Measurements from ENCODE around the gene ATAD3C.

ATAD3C gene

DNA sequence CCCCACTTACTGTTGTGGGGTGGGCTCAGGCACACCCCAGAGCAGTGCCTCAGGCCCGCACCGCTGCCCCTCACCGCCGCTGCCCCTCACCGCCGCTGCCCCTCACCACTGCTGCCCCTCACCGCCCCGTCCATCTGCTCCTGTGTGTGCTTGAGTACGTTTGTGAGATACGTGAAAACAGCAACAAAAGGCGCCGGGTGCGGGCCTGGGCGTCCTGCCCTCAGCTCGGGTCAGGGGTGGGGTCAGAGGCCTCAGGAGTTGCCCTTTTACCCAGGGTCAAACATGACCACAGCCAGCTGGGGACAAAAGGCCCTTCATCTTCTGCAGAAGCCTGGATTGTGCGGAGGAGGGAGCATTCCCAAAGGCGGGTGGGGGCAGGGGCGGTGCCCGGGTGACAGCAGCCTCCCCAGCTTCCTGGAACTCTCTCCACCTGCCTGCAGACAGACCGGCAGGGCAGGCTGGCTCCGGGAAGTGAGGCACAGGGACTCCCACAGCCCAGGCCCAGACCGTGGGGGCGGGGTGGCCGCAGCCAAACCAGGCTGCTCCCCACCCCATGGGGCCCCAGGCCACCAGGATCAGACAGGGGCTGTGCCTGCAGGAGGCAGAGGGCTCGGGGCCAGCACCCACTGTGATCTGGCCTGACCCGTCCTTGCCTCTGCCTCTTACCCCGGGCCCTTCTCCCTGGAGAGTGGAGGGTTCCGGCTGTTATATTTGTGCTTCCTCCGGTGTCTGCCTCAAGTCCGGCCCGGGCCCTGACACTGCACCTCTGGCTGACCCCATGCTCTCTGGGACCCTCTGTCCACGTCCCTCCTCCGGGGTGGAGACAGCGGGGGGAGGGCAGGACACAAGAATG, 16.3 kb upstream of the ATAD3C start (continued):
- TF ChIP-seq ZNF596 (tag by site-specific recombination; IDR thresholded peaks at IDR 0.05) (no peak), ZNF140 (tag by site-specific recombination; IDR thresholded peaks at IDR 0.05) (no peak), SP7 (tag by site-specific recombination; IDR thresholded peaks at IDR 0.05) (peak; percentile 24; the same call in 1 of the 2 replicates), ZFP3 (tag by site-specific recombination; IDR thresholded peaks at IDR 0.05; ENCODE audit: low read depth) (no peak), ZNF76 (tag by site-specific recombination; IDR thresholded peaks at IDR 0.05; ENCODE audit: borderline replicate concordance, low read depth) (no peak), ZNF629 (tag by site-specific recombination; IDR thresholded peaks at IDR 0.05) (no peak), ZBTB17 (tag by site-specific recombination; IDR thresholded peaks at IDR 0.05) (no peak), ZIC2 (tag by site-specific recombination; IDR thresholded peaks at IDR 0.05) (peak; percentile 89), ZFHX2 (tag by site-specific recombination; conservative IDR thresholded peaks at IDR 0.05) (peak; percentile 80), ZNF792 (tag by site-specific recombination; IDR thresholded peaks at IDR 0.05) (no peak), ZNF776 (tag by site-specific recombination; IDR thresholded peaks at IDR 0.05; ENCODE audit: borderline replicate concordance) (no peak), EGR2 (tag by site-specific recombination; IDR thresholded peaks at IDR 0.05; ENCODE audit: low read depth) (peak; percentile 70), ZNF473 (tag by site-specific recombination; IDR thresholded peaks at IDR 0.05) (no peak), TCF7L2 (IDR thresholded peaks at IDR 0.05; ENCODE audit: borderline replicate concordance, low read depth, low read length) (no peak), ZNF112 (tag by site-specific recombination; IDR thresholded peaks at IDR 0.05) (no peak), ZNF174 (tag by site-specific recombination; IDR thresholded peaks at IDR 0.05) (no peak), ZEB2 (tag by site-specific recombination; IDR thresholded peaks at IDR 0.05) (no peak), ZXDB (tag by site-specific recombination; IDR thresholded peaks at IDR 0.05) (no peak)
- TF ChIP-seq, protein P1, sequence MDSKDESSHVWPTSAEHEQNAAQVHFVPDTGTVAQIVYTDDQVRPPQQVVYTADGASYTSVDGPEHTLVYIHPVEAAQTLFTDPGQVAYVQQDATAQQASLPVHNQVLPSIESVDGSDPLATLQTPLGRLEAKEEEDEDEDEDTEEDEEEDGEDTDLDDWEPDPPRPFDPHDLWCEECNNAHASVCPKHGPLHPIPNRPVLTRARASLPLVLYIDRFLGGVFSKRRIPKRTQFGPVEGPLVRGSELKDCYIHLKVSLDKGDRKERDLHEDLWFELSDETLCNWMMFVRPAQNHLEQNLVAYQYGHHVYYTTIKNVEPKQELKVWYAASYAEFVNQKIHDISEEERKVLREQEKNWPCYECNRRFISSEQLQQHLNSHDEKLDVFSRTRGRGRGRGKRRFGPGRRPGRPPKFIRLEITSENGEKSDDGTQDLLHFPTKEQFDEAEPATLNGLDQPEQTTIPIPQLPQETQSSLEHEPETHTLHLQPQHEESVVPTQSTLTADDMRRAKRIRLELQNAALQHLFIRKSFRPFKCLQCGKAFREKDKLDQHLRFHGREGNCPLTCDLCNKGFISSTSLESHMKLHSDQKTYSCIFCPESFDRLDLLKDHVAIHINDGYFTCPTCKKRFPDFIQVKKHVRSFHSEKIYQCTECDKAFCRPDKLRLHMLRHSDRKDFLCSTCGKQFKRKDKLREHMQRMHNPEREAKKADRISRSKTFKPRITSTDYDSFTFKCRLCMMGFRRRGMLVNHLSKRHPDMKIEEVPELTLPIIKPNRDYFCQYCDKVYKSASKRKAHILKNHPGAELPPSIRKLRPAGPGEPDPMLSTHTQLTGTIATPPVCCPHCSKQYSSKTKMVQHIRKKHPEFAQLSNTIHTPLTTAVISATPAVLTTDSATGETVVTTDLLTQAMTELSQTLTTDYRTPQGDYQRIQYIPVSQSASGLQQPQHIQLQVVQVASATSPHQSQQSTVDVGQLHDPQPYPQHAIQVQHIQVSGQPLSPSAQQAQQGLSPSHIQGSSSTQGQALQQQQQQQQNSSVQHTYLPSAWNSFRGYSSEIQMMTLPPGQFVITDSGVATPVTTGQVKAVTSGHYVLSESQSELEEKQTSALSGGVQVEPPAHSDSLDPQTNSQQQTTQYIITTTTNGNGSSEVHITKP (tag by site-specific recombination; IDR thresholded peaks at IDR 0.05) = no peak
- TF ChIP-seq, protein P2, sequence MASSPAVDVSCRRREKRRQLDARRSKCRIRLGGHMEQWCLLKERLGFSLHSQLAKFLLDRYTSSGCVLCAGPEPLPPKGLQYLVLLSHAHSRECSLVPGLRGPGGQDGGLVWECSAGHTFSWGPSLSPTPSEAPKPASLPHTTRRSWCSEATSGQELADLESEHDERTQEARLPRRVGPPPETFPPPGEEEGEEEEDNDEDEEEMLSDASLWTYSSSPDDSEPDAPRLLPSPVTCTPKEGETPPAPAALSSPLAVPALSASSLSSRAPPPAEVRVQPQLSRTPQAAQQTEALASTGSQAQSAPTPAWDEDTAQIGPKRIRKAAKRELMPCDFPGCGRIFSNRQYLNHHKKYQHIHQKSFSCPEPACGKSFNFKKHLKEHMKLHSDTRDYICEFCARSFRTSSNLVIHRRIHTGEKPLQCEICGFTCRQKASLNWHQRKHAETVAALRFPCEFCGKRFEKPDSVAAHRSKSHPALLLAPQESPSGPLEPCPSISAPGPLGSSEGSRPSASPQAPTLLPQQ (tag by site-specific recombination; IDR thresholded peaks at IDR 0.05) = no peak
- TF ChIP-seq, protein P3, sequence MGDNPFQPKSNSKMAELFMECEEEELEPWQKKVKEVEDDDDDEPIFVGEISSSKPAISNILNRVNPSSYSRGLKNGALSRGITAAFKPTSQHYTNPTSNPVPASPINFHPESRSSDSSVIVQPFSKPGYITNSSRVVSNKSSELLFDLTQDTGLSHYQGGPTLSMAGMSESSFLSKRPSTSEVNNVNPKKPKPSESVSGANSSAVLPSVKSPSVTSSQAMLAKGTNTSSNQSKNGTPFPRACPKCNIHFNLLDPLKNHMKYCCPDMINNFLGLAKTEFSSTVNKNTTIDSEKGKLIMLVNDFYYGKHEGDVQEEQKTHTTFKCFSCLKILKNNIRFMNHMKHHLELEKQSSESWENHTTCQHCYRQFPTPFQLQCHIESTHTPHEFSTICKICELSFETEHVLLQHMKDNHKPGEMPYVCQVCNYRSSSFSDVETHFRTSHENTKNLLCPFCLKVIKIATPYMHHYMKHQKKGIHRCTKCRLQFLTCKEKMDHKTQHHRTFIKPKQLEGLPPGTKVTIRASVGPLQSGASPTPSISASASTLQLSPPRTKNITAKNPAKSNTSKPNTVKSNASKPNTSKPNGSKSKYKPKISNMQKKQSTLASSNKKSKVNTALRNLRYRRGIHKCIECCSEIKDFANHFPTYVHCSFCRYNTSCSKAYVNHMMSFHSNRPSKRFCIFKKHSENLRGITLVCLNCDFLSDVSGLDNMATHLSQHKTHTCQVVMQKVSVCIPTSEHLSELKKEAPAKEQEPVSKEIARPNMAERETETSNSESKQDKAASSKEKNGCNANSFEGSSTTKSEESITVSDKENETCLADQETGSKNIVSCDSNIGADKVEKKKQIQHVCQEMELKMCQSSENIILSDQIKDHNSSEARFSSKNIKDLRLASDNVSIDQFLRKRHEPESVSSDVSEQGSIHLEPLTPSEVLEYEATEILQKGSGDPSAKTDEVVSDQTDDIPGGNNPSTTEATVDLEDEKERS (tag by site-specific recombination; IDR thresholded peaks at IDR 0.05) = no peak
- TF ChIP-seq, protein P4, sequence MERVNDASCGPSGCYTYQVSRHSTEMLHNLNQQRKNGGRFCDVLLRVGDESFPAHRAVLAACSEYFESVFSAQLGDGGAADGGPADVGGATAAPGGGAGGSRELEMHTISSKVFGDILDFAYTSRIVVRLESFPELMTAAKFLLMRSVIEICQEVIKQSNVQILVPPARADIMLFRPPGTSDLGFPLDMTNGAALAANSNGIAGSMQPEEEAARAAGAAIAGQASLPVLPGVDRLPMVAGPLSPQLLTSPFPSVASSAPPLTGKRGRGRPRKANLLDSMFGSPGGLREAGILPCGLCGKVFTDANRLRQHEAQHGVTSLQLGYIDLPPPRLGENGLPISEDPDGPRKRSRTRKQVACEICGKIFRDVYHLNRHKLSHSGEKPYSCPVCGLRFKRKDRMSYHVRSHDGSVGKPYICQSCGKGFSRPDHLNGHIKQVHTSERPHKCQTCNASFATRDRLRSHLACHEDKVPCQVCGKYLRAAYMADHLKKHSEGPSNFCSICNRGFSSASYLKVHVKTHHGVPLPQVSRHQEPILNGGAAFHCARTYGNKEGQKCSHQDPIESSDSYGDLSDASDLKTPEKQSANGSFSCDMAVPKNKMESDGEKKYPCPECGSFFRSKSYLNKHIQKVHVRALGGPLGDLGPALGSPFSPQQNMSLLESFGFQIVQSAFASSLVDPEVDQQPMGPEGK (tag by site-specific recombination; IDR thresholded peaks at IDR 0.05) = peak; percentile 44
- TF ChIP-seq, protein P5, sequence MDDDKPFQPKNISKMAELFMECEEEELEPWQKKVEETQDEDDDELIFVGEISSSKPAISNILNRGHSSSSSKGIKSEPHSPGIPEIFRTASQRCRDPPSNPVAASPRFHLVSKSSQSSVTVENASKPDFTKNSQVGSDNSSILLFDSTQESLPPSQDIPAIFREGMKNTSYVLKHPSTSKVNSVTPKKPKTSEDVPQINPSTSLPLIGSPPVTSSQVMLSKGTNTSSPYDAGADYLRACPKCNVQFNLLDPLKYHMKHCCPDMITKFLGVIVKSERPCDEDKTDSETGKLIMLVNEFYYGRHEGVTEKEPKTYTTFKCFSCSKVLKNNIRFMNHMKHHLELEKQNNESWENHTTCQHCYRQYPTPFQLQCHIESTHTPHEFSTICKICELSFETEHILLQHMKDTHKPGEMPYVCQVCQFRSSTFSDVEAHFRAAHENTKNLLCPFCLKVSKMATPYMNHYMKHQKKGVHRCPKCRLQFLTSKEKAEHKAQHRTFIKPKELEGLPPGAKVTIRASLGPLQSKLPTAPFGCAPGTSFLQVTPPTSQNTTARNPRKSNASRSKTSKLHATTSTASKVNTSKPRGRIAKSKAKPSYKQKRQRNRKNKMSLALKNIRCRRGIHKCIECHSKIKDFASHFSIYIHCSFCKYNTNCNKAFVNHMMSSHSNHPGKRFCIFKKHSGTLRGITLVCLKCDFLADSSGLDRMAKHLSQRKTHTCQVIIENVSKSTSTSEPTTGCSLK (tag by site-specific recombination; IDR thresholded peaks at IDR 0.05) = no peak
- TF ChIP-seq, protein P6, sequence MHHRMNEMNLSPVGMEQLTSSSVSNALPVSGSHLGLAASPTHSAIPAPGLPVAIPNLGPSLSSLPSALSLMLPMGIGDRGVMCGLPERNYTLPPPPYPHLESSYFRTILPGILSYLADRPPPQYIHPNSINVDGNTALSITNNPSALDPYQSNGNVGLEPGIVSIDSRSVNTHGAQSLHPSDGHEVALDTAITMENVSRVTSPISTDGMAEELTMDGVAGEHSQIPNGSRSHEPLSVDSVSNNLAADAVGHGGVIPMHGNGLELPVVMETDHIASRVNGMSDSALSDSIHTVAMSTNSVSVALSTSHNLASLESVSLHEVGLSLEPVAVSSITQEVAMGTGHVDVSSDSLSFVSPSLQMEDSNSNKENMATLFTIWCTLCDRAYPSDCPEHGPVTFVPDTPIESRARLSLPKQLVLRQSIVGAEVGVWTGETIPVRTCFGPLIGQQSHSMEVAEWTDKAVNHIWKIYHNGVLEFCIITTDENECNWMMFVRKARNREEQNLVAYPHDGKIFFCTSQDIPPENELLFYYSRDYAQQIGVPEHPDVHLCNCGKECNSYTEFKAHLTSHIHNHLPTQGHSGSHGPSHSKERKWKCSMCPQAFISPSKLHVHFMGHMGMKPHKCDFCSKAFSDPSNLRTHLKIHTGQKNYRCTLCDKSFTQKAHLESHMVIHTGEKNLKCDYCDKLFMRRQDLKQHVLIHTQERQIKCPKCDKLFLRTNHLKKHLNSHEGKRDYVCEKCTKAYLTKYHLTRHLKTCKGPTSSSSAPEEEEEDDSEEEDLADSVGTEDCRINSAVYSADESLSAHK (tag by site-specific recombination; IDR thresholded peaks at IDR 0.05) = no peak

Data from HEK293 (cell line).